Activated CD4-positive, CD25-positive, alpha-beta regulatory T cell treated with anti-CD3 and anti-CD28 coated beads, Interleukin-2, amount 50 U/mL, for 16 hours (primary cell): ENCODE results near the gene GSTK1.
"Not testable (repeated sequence)": the region's sequence is repeated elsewhere in the genome, so short reads cannot be mapped to it uniquely, and the experiment has no call there.

Experiments used
- DNase-seq: peaks from one replicate; pipeline ENCODE4 v3.0.0-alpha.2; 2020; ENCODE audit warnings: low read depth, low spot score

The GSTK1 gene

DNA sequence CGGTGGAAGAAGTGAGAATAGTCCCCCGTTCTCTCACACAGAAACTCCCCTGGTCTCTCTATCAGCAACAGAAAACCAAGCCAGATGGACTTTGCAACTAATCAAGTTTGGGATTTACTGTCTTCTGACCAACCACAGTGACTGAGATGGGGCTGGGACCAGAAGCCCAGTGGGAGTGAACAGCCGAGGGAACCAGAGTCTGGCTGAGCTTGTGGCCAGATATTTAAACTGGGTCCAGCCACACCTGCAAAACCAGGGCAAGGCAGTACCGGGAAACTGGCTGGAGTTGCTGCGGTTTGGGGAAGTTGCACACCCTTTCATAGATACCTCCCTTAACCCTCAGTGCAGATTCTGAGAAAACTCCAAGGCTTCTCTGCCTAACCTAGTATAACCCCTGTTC is 6.0 kb downstream of the GSTK1 start:
- no peak for DNase-seq

DNA sequence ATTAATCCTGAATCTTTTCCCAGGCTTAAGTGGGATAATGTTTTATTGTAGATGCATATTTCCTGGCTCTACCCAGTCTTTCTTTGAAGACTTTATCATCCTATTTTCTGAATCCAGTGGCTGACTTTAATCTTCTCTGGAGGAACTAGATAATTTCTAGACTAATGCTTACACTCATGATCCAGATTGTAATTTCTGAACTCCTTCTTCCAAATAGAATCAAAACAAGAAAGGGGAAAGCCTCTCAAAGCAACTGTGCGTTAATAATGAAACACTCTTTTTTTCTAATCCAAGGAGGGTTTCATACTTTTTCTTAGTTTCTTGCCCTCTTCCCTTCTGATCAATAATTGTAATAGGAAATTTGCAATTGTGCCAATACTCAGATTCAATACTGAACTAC is 8.0 kb downstream of the GSTK1 start:
- DNase-seq, result no peak

DNA sequence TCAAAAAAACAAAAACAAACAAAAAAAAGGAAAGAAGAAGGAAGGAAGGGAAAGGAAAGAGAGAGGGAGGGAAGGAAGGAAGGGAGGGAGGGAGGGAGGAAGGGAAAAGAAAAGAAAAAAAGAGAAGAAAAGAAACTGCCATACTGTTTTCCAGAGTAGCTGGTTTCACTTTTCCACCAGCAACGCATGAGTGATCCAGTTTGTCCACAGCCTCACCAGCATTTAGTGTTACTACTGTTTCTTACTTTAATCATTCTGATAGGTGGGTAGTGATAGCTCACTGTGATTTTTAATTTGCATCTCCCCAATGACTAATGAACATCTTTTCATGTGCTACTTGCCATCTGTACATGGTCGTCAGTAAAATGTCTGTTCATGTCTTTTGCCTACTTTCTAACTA is 9.6 kb downstream of the GSTK1 start:
- no peak for DNase-seq

DNA sequence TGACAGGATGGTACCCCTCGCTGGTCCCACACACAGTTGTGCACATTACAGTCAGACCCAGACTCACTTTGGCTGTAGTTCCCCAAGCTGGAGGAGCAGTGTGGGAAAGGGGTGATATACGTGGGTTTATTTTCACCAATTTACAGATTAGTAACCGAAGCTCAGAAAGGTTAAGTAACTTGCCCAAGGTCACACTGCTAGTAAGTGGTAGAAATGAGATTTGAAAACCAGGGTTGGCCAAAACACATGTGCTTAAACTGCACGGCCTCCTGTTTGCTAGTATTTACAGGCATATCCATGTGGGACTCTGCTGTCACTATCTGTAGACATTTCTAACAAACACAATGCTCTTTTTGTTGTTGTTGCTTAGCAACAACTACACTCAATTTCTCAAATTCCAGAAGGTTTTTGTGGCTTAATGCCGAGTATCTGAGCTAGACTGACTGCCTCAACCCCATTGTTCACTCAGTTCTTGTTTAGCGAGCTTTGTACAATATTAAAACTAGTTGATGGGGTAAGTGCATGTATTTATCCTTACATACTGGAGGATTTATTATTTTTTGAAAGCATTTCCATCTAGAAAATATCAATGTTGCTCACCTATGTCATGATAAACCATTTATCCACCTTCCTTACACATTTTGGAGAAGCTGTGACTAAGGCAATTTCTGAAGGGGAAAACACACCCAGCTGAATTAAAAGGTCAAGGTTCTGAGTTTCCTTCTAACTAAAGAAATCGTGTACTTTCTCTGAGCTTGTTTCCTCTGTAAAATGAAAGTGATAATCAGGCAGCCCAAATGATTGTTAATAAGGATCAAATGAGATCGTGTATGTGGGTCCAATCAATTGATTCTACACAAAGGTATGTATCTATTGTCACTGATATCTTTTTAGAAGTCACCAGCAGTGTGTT is 16.2 kb downstream of the GSTK1 start:
- no peak for DNase-seq

DNA sequence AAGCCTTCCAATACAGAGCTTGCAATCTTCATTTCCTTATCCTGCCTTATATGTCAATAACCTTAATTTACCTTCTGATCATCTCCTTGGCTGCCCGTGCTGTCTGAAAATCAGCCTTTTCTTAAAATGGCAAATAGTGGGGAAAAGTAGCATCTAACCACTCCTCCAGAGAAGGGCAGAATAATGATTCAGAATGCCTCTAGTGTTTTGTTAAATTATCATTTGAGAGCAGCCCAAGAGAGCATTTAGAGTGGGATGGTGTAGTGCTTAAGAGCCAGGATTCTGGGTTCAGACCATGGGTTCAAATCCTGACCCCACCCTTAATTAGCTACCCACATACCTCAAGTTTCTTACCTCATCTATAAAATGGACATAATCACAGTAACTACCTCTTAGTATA is 16.9 kb downstream of the GSTK1 start:
- DNase-seq, result no peak

DNA sequence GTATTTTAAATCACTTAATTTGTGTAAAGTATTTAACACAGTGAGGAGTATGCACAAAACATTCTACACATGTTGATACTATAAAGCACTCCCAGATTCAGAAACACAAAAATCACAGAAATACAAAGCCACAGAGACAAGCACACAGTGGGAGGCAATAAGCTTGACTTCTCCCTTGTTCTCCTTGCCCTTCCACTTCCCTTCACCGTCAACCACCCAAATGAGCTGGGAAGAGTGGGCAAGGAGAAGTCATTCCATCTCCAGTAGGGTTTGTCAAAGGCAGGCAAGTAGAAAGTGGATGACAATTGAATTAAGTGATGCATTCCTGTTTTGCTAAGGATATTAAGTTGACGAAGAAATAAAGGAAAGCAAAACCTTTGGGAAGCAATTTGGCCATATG is 17.3 kb downstream of the GSTK1 start:
- no peak for DNase-seq

DNA sequence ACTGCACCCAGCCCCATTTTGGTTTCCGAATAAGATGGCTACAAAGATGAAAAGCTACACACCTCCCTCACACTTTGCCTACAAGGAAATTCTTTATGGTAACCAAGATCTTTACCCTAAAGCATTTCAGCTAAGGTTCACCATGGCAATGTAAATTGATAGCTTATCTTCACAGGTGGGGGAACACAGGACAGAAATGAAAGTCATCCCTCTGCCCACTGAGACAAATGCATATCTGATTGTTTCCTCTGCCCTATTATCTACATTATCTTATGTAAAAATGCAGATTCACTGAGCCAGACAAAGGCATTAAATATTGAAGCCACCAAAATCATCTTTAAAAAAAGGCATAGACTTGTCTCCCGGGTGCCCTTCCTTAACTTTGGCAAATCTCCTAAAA is 18.3 kb downstream of the GSTK1 start:
- DNase-seq, result no peak

DNA sequence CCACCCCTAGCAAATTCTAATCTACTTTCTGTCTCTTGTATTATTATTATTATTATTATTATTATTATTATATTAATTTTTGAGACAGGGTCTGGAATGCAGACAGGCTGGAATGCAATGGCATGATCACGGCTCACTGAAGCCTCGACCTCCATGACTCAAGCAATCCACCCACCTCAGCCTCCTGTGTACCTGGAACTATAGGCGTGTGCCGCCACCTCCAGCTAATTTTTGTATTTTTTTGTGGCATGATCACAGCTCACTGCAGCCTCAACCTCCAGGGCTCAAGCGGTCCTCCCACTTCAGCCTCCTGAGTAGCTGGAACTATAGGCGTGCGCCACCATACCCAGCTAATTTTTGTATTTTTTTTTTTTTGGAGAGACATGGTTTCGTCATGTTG is 18.9 kb downstream of the GSTK1 start:
- DNase-seq, result no peak

DNA sequence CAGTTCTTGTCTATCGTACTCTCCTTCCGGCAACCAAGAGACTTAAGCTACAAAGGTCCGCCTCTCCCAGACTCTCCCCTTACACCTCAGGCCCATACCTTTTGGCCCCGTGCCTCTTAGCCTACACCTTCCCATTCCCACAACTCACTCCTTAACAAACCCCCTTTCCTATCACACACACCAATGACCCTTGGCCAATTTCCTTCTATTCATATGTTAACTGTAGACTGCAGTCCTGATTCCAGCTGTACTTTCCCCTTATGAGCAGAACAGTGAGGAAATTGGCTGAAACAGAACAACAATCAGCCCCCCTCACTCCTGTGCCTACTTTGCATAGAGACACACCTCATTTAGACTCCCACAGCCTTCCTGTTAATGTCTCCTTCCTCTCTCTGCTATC is 20.1 kb downstream of the GSTK1 start:
- DNase-seq, result no peak

DNA sequence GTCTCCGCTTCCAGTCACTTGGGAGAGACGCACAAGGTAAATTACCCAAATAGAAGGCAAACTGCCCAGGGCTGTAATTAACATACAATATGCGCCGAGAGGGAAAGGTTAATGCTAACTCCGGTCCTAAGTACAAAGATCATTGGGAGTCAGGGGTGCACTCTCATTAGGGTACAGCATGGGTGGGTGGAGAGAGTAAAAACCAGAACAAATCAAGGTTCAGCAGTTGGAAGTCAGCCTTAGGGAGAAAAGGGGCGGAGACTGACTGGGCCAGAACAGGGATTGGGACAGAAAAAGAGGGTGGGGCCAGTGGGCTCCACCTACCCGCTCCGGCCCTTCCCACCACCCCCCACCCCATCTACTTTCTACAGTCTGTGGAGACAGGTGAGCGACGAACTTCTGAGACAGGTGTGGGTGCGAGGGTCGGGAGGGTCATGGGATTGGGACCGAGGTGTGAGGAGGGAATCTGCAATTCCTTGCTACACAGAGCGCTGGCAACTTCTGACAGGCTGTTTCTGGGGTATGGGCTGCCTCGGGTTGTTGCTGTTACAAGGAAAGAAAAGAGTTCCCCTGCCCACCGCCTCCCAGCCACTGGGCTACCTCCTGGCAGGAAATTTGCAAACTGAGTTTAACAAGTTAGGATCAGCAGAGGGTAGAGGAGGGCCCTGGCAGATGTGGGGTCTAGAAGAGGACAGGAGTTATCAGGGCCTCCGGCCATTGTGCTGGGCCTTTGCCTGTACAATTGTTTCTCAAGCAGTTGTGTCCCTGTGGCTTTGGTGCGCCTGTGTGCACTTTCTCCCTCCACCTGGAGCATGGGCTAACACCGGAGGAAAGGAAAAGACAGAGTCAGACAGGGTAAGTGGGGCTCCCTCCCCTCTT is 21.6 kb downstream of the GSTK1 start, which contains the start of gene TMEM139:
TSS of gene TMEM139 (plus strand) at position 368 of the 879 bp plus-strand sequence. CDS start 1,000 bp downstream, outside the sequence.
- no peak for DNase-seq

DNA sequence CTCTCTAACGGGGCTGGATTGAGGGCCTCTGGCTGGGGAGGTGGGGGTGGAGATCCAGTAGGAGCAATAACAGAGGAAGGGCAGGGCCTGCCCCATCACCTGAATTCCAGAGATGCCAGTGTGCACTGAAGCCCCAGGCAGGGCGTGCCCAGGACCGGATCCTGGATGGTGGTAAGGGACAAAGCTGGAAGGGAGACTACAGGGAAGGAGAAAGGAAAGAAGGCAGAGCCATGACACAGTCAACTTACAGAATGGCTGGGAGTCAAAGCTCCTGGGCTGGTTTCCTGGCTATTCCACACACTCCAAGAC is 22.2 kb downstream of the GSTK1 start:
- no peak for DNase-seq

DNA sequence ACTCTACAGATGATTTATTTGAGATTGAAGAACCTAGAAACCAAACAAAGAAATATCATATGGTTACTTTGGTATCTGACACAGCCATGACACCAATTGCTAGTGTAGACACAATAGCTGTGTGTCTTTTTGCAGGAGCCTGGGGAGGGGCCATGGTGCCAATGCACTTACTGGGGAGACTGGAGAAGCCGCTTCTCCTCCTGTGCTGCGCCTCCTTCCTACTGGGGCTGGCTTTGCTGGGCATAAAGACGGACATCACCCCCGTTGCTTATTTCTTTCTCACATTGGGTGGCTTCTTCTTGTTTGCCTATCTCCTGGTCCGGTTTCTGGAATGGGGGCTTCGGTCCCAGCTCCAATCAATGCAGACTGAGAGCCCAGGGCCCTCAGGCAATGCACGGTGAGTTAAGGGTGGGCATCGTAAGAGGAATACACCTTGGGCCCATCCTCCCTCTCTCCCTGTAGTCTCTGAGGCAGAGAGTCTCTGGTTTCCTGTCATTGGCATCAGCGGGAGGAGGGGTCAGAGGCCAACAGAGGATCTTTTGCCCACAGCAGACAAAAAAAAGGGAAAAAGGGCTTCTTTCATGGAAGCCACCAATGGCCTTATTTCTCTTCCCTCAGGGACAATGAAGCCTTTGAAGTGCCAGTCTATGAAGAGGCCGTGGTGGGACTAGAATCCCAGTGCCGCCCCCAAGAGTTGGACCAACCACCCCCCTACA is 22.7 kb downstream of the GSTK1 start:
- no peak for DNase-seq

DNA sequence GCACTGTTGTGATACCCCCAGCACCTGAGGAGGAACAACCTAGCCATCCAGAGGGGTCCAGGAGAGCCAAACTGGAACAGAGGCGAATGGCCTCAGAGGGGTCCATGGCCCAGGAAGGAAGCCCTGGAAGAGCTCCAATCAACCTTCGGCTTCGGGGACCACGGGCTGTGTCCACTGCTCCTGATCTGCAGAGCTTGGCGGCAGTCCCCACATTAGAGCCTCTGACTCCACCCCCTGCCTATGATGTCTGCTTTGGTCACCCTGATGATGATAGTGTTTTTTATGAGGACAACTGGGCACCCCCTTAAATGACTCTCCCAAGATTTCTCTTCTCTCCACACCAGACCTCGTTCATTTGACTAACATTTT is 23.3 kb downstream of the GSTK1 start:
- no peak for DNase-seq

DNA sequence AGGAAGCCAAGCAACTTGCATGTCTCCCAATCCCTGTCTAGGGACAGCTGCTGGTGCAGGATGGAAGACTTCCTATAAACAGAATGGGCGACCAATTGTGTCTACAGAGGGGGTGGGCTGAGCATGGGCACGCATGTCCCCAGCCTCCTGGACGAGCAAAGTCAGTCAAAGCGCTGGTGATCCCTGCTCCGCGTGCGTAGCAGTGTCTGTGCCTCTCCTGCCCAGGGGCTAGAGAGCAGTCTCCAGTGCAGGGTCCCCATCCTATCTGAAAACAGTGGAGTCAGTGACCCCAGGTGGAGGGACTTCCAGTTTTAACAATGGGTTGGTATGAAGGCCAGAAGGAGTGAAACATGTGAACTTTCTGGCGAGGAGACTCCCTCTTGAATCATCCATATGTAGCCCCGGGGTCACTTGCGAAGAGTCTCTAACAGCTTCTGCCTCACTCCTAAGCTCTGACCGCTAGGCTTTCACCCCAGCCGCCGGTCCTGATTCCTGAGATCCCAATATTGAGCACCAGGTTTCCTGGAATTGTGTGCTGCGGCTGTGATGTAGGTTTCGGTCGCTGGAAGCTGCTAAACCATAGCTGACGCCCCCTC is 24.2 kb downstream of the GSTK1 start:
- no peak for DNase-seq

DNA sequence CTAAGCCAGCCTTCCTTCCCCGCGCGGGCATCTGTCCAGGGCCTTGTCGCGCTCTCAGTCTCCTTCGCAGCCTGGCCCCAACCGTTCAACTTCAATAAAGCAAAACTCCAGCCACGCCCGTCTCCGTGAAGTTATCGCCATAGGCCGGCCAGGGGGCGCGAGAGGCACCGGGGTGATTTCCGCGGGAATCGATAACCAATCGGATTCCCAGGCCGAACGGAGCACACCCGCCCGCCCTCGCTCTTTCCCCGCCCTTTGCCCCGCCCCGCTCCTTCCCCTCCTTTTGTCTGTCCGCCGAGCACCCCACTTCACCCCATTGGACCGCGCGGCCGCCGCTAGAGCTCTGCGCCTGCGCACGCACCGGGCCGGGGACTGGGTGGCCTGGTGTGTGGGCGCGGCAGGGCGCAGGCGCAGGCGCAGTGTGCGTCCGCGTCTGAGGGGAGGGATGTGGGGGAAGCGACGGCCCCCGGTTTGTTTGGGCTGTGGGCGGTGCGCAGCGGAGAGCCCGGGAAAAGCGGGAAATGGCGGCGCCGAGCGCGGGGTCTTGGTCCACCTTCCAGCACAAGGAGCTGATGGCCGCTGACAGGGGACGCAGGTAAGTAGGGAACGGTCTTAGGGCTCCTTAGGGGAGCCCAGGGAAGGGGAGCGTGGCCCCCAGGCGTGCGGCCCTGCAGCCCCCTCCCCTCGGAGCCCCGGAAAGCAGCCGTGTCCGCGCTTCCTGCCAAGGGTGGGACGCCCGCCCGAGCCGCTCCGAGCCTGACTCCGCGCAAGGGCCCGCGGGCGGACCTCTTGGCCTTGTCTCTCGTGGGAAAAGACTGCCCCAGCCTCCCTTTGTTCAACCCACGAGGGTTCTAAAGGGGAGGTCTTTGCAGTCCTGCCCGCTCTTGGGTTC is 24.9 kb downstream of the GSTK1 start, which contains the start of gene CASP2:
TSS of gene CASP2 (plus strand) at position 417 of the 892 bp plus-strand sequence. CDS start at position 522, 105 bp downstream.
- DNase-seq, result peak; percentile 97

DNA sequence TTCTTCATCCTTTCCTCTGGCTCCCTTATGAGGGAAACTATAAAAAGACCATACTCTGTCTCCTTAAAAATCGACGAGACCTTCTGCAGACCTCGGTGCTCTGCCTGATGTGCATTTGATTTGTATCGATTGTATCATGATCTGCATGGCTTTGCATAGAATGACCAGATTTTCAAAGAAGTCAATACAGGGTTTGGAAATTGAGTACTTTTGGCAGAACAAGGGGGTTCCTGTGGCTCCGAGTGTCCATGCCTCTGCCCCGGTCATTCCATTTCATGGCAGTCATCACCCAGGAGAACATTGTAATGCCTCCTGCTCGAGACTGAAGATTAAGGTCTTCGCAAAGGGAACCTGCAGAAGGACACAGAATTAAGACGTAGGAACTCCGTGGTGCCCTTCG is 25.6 kb downstream of the GSTK1 start:
- no peak for DNase-seq

DNA sequence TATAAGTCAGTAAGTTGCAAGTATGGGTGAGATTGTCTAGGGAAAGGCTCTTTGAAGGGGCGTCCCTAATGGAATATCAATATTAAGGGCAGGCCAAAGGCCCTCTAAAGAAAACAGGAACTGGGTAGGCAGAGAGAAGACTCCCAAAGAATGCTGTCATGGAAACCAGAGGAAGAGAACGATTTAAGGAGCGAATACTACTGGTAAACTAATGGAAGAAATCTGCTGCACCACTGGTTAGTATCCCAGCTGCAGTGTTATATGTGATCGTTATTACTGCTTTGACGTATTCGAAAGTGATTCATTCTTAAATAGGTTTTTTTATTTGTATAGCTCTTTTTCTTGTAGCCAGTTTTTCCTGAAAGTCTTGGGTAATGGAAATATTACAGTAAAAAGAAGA is 26.2 kb downstream of the GSTK1 start:
- no peak for DNase-seq

DNA sequence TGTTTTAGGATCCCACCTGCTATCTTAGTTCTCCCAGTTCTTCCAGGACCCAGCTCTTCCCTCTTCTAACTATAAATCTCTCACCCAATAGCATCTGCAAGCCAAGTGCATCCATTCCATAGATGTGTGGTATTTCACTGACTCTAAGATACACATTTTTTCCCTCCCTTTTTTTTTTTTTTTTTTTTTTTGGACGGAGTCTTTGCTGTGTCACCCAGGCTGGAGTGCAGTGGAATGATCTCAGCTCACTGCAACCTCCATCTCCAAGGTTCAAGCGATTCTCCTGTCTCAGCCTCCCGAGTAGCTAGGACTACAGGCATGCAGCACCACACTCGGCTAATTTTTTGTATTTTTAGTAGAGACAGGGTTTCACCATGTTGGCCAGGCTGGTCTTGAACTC is 26.6 kb downstream of the GSTK1 start:
- not testable (repeated sequence) for DNase-seq

DNA sequence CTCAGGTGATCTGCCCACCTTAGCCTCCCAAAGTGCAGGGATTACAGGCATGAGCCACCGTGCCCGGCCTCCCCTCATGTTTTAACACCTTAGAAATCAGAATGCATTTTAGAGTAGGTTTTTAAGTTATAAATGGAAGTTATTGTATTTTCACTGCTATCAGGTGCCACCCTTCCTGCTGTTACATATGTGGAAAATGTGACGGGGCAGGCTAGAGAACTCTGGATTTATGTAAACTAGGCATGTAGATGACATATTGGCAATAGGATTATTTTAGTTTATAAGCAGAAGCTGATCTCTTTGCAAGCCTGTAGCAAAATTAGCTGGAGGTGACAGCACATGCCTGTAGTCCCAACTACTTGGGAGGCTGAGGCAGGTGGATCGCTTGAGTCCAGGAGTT is 27.1 kb downstream of the GSTK1 start:
- no peak for DNase-seq

DNA sequence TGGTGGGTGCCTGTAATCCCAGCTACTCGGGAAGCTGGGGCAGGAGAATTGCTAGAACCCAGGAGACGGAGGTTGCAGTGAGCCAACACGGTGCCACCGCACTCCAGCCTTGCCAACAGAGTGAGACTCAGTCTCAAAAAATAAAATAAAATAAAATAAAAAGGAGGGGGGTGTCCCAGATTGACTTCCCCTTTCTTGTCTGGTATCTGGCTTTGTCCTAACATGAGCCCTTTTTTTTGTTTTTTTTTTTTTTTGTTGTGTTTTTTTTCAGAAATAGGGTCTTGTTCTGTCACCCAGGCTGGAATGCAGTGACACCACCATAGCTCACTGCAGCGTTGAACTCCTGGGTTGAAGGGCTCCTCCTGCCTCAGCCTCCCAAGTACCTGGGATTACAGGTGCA is 29.6 kb downstream of the GSTK1 start:
- no peak for DNase-seq

DNA sequence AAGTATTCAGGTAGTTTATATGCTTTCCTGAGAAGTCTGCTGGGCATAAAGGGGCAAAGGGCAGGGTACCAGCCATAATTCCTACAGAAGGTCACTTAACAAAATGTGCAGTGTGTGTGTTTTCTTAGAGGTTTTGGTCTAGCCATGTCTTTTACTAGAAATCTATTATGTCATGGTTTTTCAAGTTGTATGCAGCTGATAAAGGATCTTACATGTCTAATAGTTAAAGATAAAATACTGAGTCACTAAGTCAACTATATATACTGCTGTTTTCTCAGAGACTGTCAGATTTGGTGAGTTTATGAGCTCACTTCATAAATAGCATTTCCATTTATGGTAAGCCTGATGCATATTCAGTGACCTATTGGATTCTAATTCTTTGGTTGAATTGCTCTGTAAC is 32.6 kb downstream of the GSTK1 start:
- DNase-seq, result no peak
